H1 (cell line): ENCODE measurements around the gene TSEN34. TPM values are rescaled to one million over a fixed set of nuclear protein-coding genes. Genes with fewer than 3 reads are reported as not detected.
"Not testable (repeated sequence)": the region's sequence is repeated elsewhere in the genome, so short reads cannot be mapped to it uniquely, and the experiment has no call there.

Source experiments
- CTCF ChIA-PET: fragments of 300-600 bp; sonication (Branson Sonifier 250); formaldehyde crosslinking; loops from one replicate; lab custom pipeline; 2021; ENCODE audit not compliant: partially characterized antibody; lab: Charles Lee
- POLR2A ChIA-PET: fragments of 300-600 bp; sonication (Branson Sonifier 250); formaldehyde crosslinking; loops from one replicate; lab custom pipeline; 2021; ENCODE audit warnings: inconsistent platforms; ENCODE audit not compliant: partially characterized antibody; lab: Charles Lee
- DNase-seq, 2 experiments: peaks; one replicate each; pipeline versions ENCODE4 v3.0.0 to v3.0.0-alpha.2; 2010 to 2022; ENCODE audit warnings: low spot score in 2 of 2, low read depth in 1 of 2, mixed read lengths in 1 of 2
- FAIRE-seq: peaks from 2 replicates; lab custom pipeline; 2011; peaks lifted over from hg19 to GRCh38; lab: Jason Lieb, UNC
- H2AFZ ChIP-seq: 2 replicates; pipeline ENCODE4 v1.8.1; 2012; ENCODE audit warnings: low read length, inconsistent platforms
- H2AK5ac ChIP-seq: 2 replicates; pipeline ENCODE4 v1.6.1; 2013; ENCODE audit warnings: low read depth, low read length
- H2BK120ac ChIP-seq: replicated peaks from 2 replicates; pipeline ENCODE3; 2013; ENCODE audit warnings: low read depth, low read length, inconsistent platforms
- H2BK12ac ChIP-seq: 2 replicates; pipeline ENCODE4 v1.6.1; 2013; ENCODE audit warnings: low read depth, low read length
- H2BK15ac ChIP-seq: 2 replicates; pipeline ENCODE4 v1.6.1; 2013; ENCODE audit warnings: low read length
- H2BK20ac ChIP-seq: 2 replicates; pipeline ENCODE4 v1.6.1; 2013; ENCODE audit warnings: low read length
- H2BK5ac ChIP-seq: 2 replicates; pipeline ENCODE4 v1.6.1; 2013; ENCODE audit warnings: low read depth, low read length
- H3K14ac ChIP-seq: 2 replicates; pipeline ENCODE4 v1.6.1; 2013; ENCODE audit warnings: inconsistent platforms; ENCODE audit not compliant: insufficient read length
- H3K18ac ChIP-seq: 2 replicates; pipeline ENCODE4 v1.6.1; 2013; ENCODE audit warnings: low read length; ENCODE audit errors: extremely low read depth
- H3K23ac ChIP-seq: 2 replicates; pipeline ENCODE4 v1.6.1; 2013; ENCODE audit warnings: inconsistent platforms; ENCODE audit not compliant: insufficient read length
- H3K23me2 ChIP-seq: 2 replicates; pipeline ENCODE4 v1.6.1; 2013; ENCODE audit warnings: low read depth, low read length
- H3K27ac ChIP-seq: 2 replicates; pipeline ENCODE4 v1.6.1; 2011; ENCODE audit warnings: low read depth, low read length, inconsistent platforms
- H3K27me3 ChIP-seq, 4 experiments: replicated peaks in 1 of 4; 1 replicate in 1 of 4; 2 replicates in 3 of 4; pipeline versions ENCODE4 v1.6.1 to v1.8.1; 2011 to 2013; ENCODE audit warnings: low read length in 3 of 4, mild to moderate bottlenecking in 3 of 4, inconsistent platforms in 2 of 4, mixed read lengths in 2 of 4, moderate library complexity in 1 of 4; ENCODE audit not compliant: control insufficient read depth in 3 of 4, insufficient read depth in 3 of 4; ENCODE audit errors: extremely low read depth in 1 of 4
- H3K36me3 ChIP-seq, 4 experiments: 2 replicates each; pipeline versions ENCODE4 v1.6.1 to v1.8.1; 2011 to 2013; ENCODE audit warnings: mild to moderate bottlenecking in 4 of 4, low read length in 3 of 4, moderate library complexity in 2 of 4, control low read depth in 1 of 4, inconsistent platforms in 1 of 4; ENCODE audit not compliant: insufficient read depth in 4 of 4, control insufficient read depth in 2 of 4
- H3K4ac ChIP-seq: replicated peaks from 2 replicates; pipeline ENCODE3; 2013; ENCODE audit warnings: low read length, low read depth, mixed read lengths, inconsistent platforms; ENCODE audit not compliant: insufficient read length
- H3K4me1 ChIP-seq, 4 experiments: replicated peaks in 1 of 4; 1 replicate in 1 of 4; 2 replicates in 3 of 4; pipeline versions ENCODE4 v1.6.1 to v1.8.1; 2011 to 2013; ENCODE audit warnings: low read length in 3 of 4, inconsistent platforms in 2 of 4, mixed read lengths in 1 of 4; ENCODE audit not compliant: insufficient read depth in 4 of 4, control insufficient read depth in 3 of 4
- H3K4me2 ChIP-seq, 2 experiments: 2 replicates each; pipeline versions ENCODE4 v1.6.1 to v1.8.1; 2011 to 2013; ENCODE audit warnings: low read depth in 2 of 2, low read length in 2 of 2, control low read depth in 1 of 2, inconsistent platforms in 1 of 2, mild to moderate bottlenecking in 1 of 2; ENCODE audit not compliant: insufficient read depth in 1 of 2
- H3K4me3 ChIP-seq, 4 experiments: fragments of 200-600, 300-600 bp in 1 of 4; sonication (generic), shearing (Covaris generic), sonication (Bioruptor Twin) in 1 of 4; 2 replicates each; pipeline versions ENCODE4 v1.5.1 to v1.8.1; 2011 to 2016; ENCODE audit warnings: low read length in 4 of 4, low read depth in 3 of 4, control low read depth in 2 of 4, inconsistent platforms in 2 of 4, mild to moderate bottlenecking in 2 of 4, mixed read lengths in 1 of 4, moderate library complexity in 1 of 4; ENCODE audit not compliant: insufficient read depth in 2 of 4; ENCODE audit errors: extremely low read depth in 1 of 4
- H3K56ac ChIP-seq: replicated peaks from 2 replicates; pipeline ENCODE3; 2013; ENCODE audit warnings: low read depth, mild to moderate bottlenecking, mixed read lengths, low read length, inconsistent platforms; ENCODE audit not compliant: insufficient read length
- H3K79me1 ChIP-seq: 2 replicates; pipeline ENCODE4 v1.6.1; 2013; ENCODE audit warnings: low read depth, low read length, control low read depth
- H3K79me2 ChIP-seq, 2 experiments: 2 replicates each; pipeline versions ENCODE4 v1.6.1 to v1.8.1; 2012 to 2013; ENCODE audit warnings: low read length in 2 of 2, mild to moderate bottlenecking in 2 of 2, inconsistent platforms in 1 of 2; ENCODE audit not compliant: insufficient read depth in 2 of 2, control insufficient read depth in 1 of 2
- H3K9ac ChIP-seq, 4 experiments: replicated peaks in 1 of 4; 1 replicate in 1 of 4; 2 replicates in 3 of 4; pipeline versions ENCODE4 v1.6.1 to v1.8.1; 2011 to 2013; ENCODE audit warnings: low read depth in 3 of 4, low read length in 3 of 4, control low read depth in 2 of 4, mild to moderate bottlenecking in 2 of 4, moderate library complexity in 2 of 4, inconsistent platforms in 1 of 4; ENCODE audit errors: extremely low read depth in 1 of 4
- H3K9me3 ChIP-seq, 2 experiments: 2 replicates each; pipeline versions ENCODE4 v1.6.1 to v1.8.1; 2012 to 2013; ENCODE audit warnings: mild to moderate bottlenecking in 2 of 2, moderate library complexity in 2 of 2, control low read depth in 1 of 2, inconsistent platforms in 1 of 2, low read depth in 1 of 2, low read length in 1 of 2, mixed read lengths in 1 of 2; ENCODE audit not compliant: insufficient read depth in 2 of 2
- H4K20me1 ChIP-seq, 2 experiments: replicated peaks in 1 of 2; 2 replicates each; pipeline versions ENCODE3 to v1.8.1; 2011 to 2013; ENCODE audit warnings: inconsistent platforms in 2 of 2, low read length in 2 of 2, mild to moderate bottlenecking in 1 of 2; ENCODE audit not compliant: insufficient read depth in 2 of 2, control insufficient read depth in 1 of 2
- H4K5ac ChIP-seq: 2 replicates; pipeline ENCODE4 v1.6.1; 2013; ENCODE audit warnings: low read length, low read depth, mixed read lengths, inconsistent platforms; ENCODE audit not compliant: insufficient read length
- H4K8ac ChIP-seq: 2 replicates; pipeline ENCODE4 v1.8.0; 2013; ENCODE audit warnings: mild to moderate bottlenecking, moderate library complexity, low read length, inconsistent platforms; ENCODE audit not compliant: insufficient read depth; ENCODE audit errors: extremely low read depth
- H4K91ac ChIP-seq: replicated peaks from 2 replicates; pipeline ENCODE3; 2013; ENCODE audit warnings: low read length, mixed read lengths, inconsistent platforms; ENCODE audit not compliant: insufficient read length
- WGBS, 2 experiments: shearing (Covaris generic) in 1 of 2; methylation state at CpG; one replicate each; pipeline versions ENCODE4 v1.1.6 to v1.1.7; 2013 to 2015; ENCODE audit warnings: low lambda C conversion rate in 2 of 2, mixed read lengths in 2 of 2, inconsistent platforms in 1 of 2, low coverage in 1 of 2, missing lambda C conversion rate in 1 of 2; ENCODE audit not compliant: insufficient replicate concordance in 2 of 2, insufficient coverage in 1 of 2, insufficient read length in 1 of 2; ENCODE audit errors: extremely low coverage in 1 of 2, missing lambda C conversion rate in 1 of 2; 5-methylcytosine and 5-hydroxymethylcytosine counted together
- polyA plus RNA-seq, 7 experiments: library from polyadenylated mRNA; depleted of rRNA in 3 of 7; stranded (reverse) in 5 of 7; unstranded in 2 of 7; fragments of >200 nt in 5 of 7; fragments of 200-250 nt in 2 of 7; gene quantifications; 1 replicate in 5 of 7; 2 replicates in 1 of 7; 4 replicates in 1 of 7; pipeline versions ENCODE4 v1.2.1 to v1.2.3, GENCODE V29; 2011 to 2013; ENCODE audit warnings: missing spikeins in 2 of 7, mixed read lengths in 2 of 7
- total RNA-seq: library from RNA; stranded (reverse); fragmentation: NEBNext Ultra II Directional; extraction: Animal tissue kit (Norgen Biotek cat#: 25700); gene quantifications from 2 replicates; pipeline ENCODE4 v1.2.1, GENCODE V29; 2021

The TSEN34 gene
- total and polyA plus RNA-seq, 2 of the 8 experiments (the other 6 are each of a cell fraction or from before 2014, with no cell fraction given) = 22.5 to 52.3 TPM

DNA sequence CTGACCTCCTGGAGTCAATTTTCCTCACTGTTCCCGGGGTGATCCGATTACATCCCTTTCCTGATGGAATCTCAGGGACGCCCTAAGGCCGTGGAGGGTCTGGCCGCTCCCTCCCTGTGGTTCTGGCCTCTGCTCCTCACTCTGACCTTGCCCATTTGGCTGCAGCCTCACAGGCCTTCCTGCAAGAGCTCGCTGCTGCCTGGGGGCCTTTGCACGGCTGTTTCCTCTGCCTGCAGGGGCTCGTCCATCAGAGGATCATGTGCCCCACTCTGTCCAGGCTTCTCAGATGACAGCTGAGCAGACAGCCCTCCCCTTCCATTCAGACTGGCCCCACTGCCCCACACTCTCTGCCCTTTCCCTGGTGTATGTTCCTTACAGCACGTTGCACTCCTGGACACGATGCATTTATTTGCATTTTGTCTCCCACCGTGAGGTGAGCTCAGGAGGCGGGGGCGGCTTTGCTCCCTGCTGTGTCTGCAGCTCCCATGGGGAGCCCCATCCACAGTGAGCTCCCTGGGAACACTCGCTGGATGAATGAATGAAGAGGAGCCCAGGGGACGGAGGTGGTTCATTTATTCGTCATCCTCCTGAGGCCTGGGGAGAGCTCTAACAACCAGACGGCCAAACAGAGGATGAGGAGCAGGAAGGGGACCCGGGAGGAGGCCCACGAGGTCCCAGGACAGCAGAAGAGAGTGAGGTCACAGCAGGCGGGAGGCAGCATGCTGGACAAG lies 26.6 kb downstream of the TSEN34 start:
- H3K9me3 ChIP-seq, H3K79me2 ChIP-seq, H3K36me3 ChIP-seq, H3K27me3 ChIP-seq, H2BK15ac ChIP-seq, FAIRE-seq, H2AFZ ChIP-seq, H4K20me1 ChIP-seq, H2AK5ac ChIP-seq, H3K79me1 ChIP-seq, H2BK12ac ChIP-seq, DNase-seq, H3K4me3 ChIP-seq, H3K56ac ChIP-seq, H3K4ac ChIP-seq, CTCF ChIA-PET, H3K18ac ChIP-seq, H3K27ac ChIP-seq, H3K4me2 ChIP-seq, H4K91ac ChIP-seq, H3K14ac ChIP-seq, H3K9ac ChIP-seq, H2BK20ac ChIP-seq, H4K8ac ChIP-seq, H2BK120ac ChIP-seq, H2BK5ac ChIP-seq, H3K4me1 ChIP-seq, H3K23me2 ChIP-seq, H3K23ac ChIP-seq, H4K5ac ChIP-seq: not testable (repeated sequence)
- POLR2A ChIA-PET = interaction anchor here (2.9 to 23.4 kb wide), 2 partner anchors 11 to 28 kb away, joined by 34 to 909 read pairs; partner anchors contain the start of genes MBOAT7, RPS9 and TSEN34
- 84% methylated on average over 9 of the region's 20 CpGs; no CpG with 5 or more reads in 1 of the 2 experiments for WGBS, 2 experiments
